Right lung (tissue), 5 donors: ENCODE measurements around the gene RDM1. TPM values are rescaled to one million over a fixed set of nuclear protein-coding genes. Genes with fewer than 3 reads are reported as not detected.
"Not testable (repeated sequence)": the region's sequence is repeated elsewhere in the genome, so short reads cannot be mapped to it uniquely, and the experiment has no call there.

Experiments
- DNase-seq, 2 donors: peaks; one replicate each; pipeline ENCODE4 v3.0.0-alpha.2; 2013
- polyA plus RNA-seq, 5 donors: library from polyadenylated mRNA; unstranded; fragments of 120-200 nt; gene quantifications; one replicate each; pipeline versions ENCODE4 v1.2.1 to v1.2.3, GENCODE V29; 2013; ENCODE audit warnings: inconsistent platforms in 1 of 5, low replicate concordance in 1 of 5; ENCODE audit not compliant: insufficient read length in 5 of 5, insufficient read depth in 1 of 5

RDM1 gene
- polyA plus RNA-seq, 5 donors = 2.0 to 3.6 (median 2.5) TPM

DNA sequence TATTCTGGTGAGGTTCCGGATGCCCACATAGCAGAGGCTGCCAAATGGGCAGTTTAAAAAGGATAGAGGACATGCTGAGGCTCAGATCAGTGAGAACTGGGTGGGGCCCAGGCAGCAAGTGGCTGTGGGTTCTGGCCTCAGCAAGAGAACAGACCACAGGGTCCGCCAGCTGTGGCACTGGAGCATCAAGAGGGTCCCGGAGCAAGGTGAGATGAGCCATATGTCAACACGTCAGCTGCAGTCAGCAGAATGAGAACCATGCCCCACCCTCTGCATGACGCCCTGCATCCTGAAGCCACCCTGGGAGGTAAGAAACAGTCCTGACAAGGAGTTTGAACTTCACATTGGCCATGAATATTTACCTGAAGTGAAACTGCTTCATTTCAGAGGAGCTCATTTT, 30.3 kb downstream of the RDM1 start:
- no peak for DNase-seq

DNA sequence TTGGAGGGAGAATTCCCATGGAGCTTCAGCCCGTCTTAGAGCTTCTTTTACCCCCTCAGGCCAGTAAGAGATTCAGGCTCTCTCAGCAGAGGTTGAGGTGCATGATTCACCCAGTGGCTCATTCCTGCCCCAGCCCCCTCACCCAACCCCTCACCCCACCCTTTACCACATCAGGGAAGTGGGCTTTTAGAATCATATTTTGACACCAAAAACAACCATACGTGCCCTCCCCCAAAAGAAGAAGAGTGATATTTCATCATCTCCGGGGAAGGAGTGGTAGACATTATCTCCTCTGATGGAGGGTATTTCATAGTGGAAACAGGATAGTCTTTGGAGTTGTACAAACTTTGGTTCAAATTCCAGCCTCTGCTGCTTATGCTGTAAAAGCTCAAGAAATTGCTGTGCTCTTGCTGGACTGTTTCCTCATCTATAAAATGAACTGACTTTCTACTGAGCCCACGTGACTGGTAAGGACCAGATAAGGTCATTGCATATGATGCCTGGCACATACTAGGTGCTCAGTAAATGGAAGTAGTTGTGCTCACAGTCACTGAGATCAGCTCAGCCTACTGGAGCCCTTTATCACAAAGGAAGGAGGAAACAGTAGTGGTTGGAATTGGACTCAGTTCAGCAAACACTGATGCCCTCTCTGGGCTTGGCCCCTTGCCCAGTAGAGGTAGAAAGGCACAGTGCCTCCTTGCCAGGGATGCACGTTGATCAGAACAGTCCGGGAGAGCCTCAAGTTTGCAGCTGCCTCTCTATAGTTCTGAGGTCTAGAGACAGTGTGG, 32.1 kb downstream of the RDM1 start:
- DNase-seq = no peak

DNA sequence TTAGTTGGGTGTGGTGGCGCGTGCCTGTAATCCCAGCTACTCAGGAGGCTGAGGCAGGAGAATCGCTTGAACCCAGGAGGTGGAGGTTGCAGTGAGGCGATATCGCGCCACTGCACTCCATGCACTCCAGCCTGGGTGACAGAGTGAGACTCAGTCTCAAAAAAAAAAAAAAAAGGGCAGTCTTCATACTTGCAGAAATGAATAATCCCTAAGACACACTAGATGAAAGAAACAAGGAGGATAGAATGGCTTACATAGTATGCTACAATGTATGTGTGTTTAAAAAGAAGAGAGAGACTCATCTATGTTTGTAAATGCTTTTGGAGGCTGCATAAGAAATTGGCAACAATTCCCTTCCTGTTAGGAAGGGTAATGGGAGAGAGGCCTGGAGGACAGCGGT, 32.8 kb downstream of the RDM1 start:
- DNase-seq = not testable (repeated sequence)

DNA sequence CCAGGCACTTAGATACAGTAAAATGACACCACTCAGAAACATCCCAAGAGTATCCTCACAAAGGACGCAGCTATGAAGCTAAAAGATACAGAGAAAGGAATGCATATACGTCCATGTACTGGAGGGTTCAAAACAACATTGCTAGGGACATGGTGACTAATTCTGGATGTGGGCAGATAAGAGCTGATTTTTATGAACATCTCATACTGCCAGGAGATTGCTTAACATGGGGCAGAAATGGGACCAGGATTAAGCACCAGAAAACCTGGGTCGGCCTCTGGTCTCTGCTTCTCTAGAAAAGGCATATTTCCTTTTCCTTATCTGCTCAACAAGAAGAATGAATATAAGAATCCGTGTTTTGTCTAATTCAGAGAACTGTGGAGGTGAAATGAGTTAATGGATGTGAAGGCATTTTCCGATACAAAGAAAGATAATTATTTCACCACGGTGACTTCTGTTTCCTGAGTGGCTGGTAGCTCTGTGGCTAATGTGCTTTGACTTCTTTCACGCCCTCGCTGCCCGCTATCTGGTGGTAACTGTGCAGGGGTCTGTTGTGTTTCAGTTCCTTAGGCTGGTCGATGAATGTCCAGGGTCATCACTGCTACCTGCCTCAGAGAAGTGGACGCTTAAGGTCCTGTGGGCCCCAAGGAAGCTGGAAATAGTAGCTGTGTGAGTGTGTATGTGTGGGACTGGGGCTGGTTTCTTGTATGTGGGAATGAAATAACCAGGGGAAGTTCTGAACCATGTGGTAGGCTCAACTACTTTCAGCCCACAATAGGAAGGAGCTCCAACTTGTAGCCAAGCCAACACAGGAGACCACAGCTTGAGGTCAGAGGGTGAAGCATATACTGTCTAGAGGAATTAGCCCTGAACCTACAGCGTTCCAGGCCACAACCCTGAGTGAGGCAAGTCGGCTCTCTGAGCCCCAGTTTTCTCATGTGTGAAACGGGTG, 34.7 kb downstream of the RDM1 start:
- no peak for DNase-seq

DNA sequence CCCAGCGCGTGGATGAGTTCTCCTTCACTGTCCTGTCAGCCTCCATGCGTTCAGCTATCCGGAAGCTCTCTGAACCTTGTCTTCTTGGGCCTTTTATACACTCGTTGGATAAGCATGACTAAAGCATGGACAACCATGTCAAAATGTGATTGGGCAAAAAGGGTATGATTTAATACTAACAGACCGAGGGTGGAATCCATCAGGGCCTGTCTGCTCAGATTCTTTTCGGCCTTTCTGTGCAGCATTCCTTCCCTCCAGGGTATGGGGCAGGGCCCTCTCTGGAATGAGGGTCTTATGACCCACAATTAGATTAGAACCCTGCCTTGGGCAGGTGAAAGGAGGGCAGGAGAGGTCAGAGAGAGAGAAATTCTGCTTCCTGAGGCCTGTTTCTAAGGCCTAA, 36.4 kb downstream of the RDM1 start:
- DNase-seq = no peak

DNA sequence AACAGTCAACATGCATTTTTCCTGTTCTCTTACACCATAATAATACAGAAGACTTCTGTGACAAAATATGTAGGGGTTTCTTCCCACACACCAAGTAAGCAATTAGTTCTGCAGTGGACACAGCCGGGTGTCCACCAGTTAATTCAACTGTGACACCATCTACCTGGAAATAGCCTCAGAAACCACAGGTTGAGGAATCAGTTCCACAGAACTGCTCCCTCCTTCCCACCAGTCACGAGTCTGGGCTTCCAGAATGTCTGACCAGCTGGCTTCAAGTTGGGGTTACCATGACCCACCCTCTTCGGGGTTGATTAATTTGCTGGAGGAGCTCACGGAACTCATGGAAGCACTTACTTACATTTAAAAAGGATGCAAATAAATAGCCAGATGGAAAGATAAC, 36.8 kb downstream of the RDM1 start:
- no peak for DNase-seq

DNA sequence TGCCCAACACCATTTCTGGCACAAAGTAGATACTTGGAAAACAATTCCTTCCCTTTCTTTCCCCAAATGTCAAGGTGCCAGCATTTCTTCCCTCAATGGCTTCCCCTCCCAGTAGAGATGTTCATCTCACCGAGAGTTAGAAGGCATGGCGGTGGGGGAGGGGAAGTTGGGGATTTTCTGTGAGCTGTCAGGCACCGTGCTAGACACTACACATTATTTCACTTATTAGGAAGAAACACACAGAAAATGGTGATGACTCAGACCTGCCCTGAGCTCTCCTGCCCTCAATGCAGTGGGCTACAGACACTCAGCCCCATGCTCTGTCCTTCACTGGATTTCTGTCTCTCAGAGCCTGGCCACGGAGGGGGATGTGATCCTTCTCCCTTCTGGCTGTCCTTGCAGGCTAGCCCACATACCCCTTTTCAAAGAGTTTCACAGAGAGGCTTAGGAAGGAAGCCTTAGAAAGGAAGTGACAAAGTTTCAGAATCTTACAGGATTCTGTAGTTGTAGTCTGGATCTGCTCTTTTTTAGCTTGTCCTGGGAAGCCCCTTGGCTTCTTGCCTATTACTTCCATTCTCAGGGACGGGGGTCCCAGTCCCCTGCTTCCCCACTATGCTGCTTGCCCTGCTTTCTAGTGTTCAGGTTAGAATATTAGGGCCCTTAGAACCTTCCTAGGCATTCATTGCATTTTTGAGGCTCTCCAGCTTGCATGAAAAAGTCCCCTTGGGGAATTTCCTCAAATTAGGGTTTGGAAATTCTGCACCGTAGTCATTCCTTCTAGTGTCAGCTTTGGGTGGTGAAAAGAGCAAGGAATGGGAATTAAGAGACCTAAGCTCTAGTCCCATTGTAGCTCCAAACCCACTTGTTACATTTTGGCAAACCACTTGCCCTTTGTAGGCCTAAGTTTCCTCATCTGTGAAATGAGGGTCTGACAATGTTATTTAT, 38.2 kb downstream of the RDM1 start:
- no peak for DNase-seq

DNA sequence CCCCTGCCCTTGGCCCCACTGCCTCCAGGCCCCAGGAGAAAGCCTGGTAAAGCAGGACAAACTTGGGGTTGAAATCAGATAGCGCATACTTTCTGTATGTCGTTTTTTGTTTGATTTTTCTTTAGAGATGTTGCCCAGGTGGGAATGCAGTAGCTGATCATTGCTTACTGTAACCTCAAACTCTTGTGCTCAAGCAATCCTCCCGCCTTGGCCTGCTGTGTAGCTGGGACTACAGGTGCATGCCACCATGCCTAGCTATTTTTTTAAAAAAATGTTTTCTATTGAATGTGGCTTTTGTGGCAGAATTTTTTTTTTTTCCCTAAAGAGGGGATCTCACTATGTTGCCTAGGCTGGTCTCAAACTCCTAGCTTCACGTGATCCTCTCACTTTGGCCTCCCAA, 39.3 kb downstream of the RDM1 start:
- DNase-seq = no peak

DNA sequence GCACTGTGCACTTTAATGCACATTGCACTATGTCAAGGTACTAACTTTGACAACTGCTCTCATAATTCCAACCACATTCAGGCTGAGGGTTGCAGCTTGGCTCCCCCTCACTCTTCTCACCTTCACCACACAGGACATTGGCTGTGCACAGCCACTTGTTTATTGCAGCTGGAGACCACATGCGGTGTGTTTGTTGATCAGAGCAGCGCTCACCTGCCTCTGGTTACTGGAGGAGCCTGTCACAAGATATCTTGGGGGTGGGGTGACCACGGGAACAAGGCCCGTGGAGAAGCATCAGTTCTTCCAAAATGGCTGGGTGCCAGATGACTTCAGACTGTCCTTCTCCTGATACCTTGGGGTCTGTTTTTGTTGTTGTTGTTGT, 39.8 kb downstream of the RDM1 start:
- DNase-seq = no peak

DNA sequence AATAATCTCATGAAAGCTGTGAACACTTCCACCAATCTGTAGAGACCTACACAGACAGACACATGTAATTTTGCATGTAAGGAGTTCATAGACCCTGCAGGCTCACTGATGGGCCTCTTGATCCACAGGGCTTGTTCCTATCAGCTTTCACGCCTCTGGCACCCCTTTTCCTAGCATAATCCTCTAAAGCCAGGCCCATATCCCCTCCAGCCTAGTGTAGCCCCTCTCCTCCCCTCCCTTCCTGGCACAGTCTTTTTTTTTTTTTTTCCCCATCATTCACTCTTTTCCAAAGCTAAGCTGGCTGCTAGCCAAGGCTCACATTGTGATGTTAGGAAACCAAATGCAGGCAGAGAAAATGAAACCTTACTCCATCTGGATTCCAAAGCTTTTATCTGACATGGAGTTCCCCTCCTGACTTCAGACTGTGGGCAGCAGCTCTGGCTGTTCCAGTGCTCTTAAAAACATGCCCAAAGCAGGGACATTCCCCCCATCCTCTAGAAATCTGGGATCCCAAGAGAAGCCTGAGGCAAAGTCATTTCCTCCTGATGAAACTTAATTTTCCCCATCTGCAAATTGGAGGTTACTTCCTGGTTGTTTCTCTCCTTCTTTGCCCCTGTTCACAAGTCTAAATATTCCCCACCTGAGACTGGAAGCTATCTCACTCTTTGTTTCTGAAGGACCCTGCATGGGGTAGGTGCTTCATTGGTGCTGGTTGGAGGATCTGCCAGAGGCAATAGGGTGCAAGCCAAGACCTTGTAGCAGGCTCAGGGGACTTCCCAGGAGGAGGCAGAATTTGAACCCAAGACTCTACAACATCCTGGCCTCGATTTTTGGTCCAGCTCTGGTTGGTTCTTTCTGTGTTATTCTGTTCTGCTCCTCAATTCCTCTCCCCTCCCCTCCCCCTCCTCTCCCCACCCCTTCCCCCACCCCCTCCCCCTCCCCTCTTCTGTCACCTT, 40.5 kb downstream of the RDM1 start:
- peak; percentile 71 to 72 for DNase-seq

DNA sequence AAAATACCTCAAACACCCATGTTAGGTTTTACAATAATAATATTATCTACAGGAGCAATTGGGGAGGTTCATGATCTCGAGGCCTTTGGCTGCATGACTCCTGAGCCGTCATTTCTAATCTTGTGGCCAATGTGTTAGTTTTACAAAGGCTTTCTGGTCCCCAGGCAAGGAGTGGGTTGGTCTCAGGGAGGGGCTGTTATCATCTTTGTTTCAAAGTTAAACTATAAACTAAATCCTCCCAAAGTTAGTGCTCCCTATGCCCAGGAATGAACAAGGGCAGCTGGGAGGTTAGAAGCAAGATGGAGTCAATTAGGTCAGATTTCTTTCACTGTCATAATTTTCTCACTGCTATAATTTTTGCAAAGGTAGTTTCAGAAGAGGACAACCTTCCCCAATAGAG, 41.3 kb downstream of the RDM1 start:
- no peak for DNase-seq

DNA sequence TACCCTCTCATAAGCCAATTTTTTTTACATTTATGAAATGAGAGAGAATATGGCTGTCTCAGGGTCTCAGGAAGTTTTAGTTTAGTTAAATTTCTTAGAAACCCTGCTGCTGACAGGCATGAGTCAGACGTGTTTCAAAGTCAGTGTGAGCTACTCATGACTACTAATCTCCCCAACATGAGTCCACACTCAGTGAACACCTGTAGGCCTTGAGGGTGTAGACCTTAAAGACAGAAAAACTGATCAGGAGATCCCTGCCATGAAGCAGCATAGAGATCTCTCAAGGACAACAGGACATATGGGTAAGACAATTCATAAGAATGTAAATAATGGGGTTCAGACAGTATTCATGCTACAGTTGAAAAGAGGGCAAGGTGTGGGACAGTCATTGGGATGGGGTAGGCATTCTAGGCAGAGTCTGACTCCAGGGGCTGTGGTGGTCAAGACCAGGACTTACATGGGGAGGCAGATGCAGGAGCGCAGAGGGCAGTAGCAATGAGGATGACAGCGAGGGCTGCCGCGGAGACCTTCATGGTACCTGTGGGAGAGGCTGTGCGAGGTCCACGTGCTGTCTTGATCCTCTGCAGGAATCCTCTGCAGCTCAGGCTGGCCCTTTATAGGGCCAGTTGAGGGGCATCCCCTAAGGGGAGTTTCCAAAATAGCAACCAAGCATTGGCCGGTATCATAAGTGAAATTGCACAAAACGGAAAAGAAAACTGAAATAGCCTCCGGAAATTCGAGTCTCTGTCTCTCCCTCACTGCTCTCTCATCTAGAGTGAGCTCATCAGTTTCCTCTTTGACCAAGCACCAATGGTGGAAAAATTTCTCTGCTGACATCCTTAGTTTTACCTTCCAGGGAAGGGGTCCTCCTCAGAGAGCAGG, 50.6 kb downstream of the RDM1 start, which contains the start of gene CCL5:
Gene CCL5 (minus strand): TSS at position 588 of the 882 bp plus-strand sequence.
- DNase-seq = no peak

DNA sequence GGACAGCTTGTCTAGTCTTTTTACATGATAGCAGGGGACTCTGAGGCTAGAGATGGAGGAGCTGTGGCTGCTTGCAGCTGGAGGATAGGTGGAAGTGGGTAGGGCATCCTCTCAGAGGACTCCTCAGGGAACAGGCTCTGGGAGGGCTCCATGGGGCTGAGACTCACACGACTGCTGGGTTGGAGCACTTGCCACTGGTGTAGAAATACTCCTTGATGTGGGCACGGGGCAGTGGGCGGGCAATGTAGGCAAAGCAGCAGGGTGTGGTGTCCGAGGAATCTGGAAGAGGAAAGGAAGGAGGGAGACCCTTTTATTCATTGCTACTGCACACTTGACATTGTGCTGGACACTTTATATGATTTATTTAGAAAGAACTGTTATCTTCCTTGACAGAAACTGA, 52.2 kb downstream of the RDM1 start:
- no peak for DNase-seq

DNA sequence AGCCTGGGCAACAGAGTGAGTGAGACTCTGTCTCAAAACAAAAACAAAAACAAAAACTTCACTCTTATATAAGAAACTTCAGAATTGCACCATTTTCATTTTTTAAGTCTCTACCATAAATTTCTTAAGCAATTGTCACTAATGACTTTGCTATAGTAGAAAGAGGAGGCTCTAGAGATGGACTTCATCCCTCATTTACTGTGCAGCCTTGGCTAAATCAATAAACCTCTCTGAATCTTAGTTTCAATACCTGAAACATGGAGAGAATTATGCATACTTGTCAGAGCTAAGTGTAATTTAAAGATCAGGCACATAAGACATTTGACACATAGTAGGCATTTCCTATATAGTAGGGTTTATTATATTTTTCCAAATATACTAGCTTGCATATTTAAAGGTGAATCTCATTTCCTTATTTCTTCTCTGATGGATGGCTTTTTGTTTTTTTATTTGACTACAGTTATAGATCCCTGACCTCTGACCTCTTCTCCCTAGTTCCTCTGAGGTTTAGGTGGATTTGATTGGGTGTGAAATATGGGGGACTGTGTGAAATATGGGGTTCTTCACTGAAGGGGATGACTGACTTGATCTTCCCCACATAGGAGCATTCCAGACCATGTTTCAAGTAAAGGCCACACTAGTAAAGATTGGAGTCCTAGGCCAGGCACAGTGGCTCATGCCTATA, 53.1 kb downstream of the RDM1 start:
- no peak for DNase-seq

DNA sequence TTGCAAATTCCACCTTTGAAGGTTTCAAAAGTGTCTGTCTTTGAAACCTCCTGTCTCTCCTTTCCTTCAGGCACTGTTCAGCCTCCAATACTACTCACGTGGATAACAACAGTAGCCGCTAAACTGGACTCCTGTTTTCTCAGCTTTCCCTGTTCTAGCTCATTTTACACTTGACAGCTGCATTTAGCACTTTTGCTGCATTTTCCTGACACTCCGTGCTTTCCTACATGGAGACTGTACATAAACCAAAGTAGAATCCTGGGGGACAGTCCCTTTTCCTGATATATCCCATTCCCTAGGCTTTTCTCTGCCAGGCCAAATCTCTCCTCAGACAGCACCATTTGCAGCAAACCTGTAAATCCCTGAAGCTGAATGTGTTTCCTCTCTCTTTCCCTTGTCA, 54.0 kb downstream of the RDM1 start:
- no peak for DNase-seq

DNA sequence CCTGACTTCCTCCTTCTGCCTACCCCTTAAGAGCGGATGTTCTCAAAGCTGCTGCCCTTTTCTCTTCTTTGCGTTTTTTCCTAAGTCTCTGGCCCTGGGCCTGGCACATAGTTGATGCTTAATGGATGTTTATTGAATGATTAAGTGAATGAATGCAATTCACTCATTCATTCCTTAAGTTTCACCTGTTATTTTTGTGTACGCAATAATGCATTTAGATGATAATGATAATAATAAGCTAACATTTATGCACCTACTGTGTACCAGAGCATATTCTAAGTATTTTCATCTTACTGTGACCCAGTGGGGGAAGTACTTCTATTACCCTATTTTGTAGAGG, 54.8 kb downstream of the RDM1 start:
- no peak for DNase-seq

DNA sequence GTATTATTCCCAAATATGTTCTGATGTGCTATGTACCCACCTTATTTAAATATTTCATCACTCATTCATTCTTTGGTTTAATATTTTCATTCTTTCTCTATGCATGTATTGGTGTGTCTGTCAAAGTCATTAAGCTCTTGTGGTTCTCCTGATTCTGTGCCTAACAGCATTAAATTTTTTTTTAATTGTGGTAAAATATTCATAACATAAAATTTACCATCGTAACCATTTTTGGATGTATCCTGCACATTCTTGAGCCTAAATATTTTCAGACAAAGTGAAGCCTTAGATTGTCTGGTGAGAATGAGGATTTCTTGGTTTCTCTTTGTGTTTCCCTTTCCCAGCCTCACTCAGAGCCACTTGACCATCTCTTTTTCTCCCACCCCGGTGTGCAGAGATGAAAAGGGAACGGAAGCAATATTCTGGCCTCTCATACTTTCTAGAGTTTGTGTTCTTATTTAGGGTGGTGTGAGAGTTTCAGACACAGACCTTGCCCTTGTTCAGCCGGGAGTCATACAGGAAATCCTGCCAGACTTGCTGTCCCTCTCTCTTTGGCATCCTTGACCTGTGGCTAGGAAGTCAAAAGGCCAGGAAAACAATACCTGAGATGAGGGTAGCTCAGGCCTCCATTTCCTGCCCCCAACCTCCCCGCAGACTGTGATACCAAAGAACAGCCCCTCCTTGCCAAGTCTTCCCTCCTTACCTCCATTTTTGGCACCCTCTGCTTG, 55.3 kb downstream of the RDM1 start:
- no peak for DNase-seq
